Astrocyte (in vitro differentiated cells and primary cell): ENCODE data around the gene WDR73.

ENCODE experiments used
- EZH2 ChIP-seq: IDR thresholded peaks from 2 replicates; pipeline ENCODE4 v1.6.1; 2012; ENCODE audit warnings: mild to moderate bottlenecking, low read length, inconsistent platforms; ENCODE audit not compliant: insufficient read depth
- TF ChIP-seq, protein P1 (sequence below): IDR thresholded peaks from 2 replicates; pipeline ENCODE4 v1.5.1; 2011; ENCODE audit warnings: low read depth, mild to moderate bottlenecking, inconsistent platforms, low read length, moderate library complexity; ENCODE audit not compliant: insufficient read depth

GRCh38 chr15:84604826-84605553 is 49.1 kb downstream of the WDR73 start:
- TF ChIP-seq, protein P1, sequence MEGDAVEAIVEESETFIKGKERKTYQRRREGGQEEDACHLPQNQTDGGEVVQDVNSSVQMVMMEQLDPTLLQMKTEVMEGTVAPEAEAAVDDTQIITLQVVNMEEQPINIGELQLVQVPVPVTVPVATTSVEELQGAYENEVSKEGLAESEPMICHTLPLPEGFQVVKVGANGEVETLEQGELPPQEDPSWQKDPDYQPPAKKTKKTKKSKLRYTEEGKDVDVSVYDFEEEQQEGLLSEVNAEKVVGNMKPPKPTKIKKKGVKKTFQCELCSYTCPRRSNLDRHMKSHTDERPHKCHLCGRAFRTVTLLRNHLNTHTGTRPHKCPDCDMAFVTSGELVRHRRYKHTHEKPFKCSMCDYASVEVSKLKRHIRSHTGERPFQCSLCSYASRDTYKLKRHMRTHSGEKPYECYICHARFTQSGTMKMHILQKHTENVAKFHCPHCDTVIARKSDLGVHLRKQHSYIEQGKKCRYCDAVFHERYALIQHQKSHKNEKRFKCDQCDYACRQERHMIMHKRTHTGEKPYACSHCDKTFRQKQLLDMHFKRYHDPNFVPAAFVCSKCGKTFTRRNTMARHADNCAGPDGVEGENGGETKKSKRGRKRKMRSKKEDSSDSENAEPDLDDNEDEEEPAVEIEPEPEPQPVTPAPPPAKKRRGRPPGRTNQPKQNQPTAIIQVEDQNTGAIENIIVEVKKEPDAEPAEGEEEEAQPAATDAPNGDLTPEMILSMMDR: no peak
- TF ChIP-seq EZH2: no peak
